GM19023 (cell line): ENCODE measurements around the gene TMEM156.
A peak's percentile ranks its signal among the peaks of the same experiment; 100 is the strongest.

Source experiments
- ATAC-seq: cut with Tn5 transposase; IDR thresholded peaks from one replicate; pipeline ENCODE4 v1.9.1; 2021; ENCODE audit warnings: mild to moderate bottlenecking, moderate library complexity; ENCODE audit not compliant: unreplicated experiment

The TMEM156 gene

GRCh38 chr4:39032218-39033085 lies at the start of gene TMEM156:
TMEM156 (minus strand) TSS chr4:39032409; CDS start chr4:39032313, 96 bp downstream.
- ATAC-seq, result peak; percentile 54

GRCh38 chr4:39078829-39079228 lies 46.6 kb upstream of the TMEM156 start:
- ATAC-seq, result no peak

DNA sequence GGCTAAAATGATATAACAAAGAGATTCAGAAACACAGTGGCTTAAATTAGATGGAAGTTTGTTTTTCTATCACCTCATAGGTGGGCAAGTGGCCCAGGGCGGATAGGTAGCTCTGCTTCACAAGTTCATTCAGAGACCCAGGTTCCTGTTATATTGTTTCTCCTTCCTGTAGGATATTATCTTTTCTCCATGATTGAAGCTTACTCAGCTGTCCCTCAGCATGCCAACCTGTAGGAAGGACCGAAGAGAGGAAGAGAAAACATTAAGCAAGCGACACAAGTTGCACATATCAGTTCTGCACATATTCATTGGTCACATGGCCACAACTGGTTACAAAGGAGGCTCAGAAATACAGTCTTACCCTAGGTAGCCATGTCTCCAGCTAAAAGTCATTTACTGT lies 36.7 kb upstream of the TMEM156 start:
- no peak for ATAC-seq

DNA sequence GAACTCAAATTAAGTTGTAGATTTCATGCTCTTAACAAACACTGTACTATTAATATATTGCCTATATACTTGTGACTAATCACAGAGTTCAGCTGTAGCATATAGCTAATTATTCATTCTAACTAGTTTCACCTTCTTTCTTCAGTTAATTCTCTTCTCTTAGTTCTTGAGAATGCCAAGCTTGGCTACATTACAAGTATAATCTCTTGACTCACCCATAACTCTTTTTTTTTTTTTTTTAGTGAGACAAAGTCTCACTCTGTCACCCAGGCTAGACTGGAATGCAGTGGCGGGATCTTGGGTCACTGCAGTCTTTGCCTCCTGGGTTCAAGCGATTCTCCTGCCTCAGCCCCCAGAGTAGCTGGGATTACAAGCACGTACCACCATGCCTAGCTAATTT lies 35.2 kb upstream of the TMEM156 start:
- no peak for ATAC-seq

DNA sequence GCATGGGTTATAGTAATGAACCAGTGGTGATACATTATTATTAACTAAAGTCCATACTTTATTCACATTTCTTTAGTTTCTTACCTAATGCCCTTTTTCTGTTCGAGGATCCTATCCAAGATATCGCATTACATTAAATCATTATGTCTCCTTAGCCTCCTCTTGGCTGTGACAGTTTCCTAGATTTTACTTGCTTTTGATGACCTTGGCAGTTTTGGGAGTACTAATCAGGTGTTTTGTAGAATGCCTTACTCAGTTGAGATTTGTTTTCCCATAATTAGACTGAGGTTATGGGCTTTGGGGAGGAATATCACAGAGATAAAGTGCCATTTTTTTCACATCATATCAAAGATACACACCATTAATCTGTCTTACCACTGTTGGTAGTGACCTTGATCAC lies 34.8 kb upstream of the TMEM156 start:
- ATAC-seq, result no peak

- no peak for ATAC-seq
These were observed 34.2 kb upstream of the TMEM156 start for GRCh38 chr4:39066371-39066770.

DNA sequence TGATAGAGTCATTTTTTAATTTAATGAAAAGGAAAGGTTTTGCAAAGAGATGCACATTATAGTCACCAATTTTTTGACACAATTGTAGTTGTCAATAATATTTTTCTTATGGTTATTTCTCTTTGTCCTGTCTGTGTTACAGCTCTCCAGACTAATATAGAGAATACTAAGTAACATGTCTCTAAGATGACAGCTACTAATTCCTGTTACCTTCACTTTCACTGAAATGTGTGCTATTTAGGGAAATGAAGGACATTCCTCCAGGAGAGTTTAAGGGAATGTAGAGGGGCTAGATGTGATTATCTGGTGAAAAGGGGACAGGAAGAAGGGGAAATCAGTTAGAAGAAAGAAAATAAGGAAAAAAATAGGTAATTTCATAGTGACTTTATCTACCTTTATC lies 31.2 kb upstream of the TMEM156 start:
- no peak for ATAC-seq

DNA sequence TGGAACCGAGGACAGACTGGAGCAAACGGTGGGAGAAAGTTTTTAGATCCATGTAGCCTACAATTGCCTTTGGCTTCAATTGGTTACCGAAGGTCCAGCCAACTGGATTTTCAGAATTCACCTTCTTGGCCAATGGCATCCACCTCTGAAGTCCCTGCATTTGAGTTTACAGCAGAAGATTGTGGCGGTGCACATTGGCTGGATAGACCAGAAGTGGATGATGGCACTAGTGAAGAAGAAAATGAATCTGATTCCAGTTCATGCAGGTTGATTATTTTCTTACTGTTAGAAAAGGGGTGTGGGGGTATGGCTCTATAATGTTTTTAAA lies 30.5 kb upstream of the TMEM156 start:
- ATAC-seq, result no peak

GRCh38 chr4:39062094-39062769 lies 30.0 kb upstream of the TMEM156 start, which contains the start of gene KLHL5:
KLHL5 (plus strand) TSS chr4:39062232; CDS start chr4:39062653, 421 bp downstream.
- no peak for ATAC-seq

- ATAC-seq, result no peak
These were observed 29.2 kb upstream of the TMEM156 start for GRCh38 chr4:39061457-39061856.

DNA sequence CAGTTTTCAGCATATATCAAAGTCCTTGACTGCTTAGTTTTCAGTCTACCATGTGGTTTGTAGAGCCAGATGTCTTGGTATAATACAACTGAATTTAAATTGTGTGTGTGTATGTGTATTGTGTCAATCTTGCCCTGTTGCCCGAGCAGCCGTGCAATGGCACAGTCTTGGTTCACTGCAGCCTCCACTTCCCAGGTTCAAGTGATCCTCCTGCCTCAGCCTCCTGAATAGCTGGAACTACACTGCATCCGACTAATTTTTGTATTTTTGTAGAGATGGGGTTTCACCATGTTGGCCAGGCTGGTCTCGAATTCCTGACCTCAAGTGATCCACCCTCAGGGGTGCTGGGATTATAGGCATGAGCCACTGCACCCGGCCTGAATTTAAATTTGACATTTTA lies 23.8 kb upstream of the TMEM156 start:
- no peak for ATAC-seq

GRCh38 chr4:39054497-39054896 lies 22.3 kb upstream of the TMEM156 start:
- no peak for ATAC-seq

DNA sequence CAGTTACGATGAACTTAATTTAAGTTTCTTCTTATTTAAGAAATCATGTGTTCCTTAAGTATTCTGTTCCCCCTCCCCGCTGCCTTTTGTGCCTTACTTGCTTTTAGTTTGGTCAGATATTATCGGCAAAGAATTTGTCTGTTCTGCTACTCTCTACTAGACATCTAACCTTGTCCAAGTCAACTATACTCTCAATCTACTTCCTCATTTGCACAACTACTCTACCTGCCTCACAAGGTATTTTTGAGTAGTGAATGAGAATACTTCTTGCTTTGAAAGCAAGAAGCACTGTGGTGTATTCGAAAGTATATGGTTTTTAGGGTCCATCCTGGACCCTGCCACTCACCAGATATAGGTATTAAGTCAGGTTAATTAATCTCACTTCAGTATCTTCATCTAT lies 21.8 kb upstream of the TMEM156 start:
- no peak for ATAC-seq

- ATAC-seq, result no peak
These were observed 19.3 kb upstream of the TMEM156 start for GRCh38 chr4:39051492-39051891.

DNA sequence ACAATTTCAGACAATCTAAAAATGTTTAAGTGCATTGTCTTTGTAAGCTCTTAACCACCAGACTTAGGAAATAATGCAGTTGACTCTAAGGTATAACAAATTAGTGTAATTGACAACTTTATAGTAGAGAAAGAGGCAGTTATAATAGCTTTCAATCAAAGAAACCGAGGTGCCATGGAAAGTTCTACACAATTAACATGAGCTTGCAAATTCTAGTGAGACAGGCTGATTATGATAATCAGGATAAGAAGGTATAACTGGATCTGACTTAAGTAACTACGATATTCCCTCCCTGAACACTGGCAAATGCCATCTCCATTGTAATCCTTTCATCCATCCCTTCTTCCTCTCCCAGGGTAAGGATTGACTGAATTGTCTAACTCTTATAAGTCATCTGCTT lies 18.4 kb upstream of the TMEM156 start:
- ATAC-seq, result no peak

GRCh38 chr4:39048311-39048710 lies 16.1 kb upstream of the TMEM156 start:
- ATAC-seq, result no peak

DNA sequence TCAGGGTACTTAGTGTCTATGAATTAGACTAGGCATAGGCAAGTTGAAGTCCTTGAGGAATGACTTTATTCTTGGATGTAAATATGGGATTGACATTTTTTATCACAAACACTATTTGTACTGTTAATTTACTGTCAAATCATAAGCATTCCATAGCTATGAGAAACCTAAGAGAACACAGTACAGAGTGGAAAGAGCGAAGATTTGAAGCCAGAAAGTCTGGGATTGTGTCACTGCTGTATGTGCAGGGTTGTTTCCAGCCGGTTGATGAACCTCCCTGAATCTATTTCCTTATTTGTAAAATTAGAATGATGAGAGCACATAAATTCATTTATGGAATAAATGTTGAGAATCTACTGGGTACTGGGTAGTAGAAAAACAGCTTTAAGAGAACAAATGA lies 15.5 kb upstream of the TMEM156 start:
- no peak for ATAC-seq

GRCh38 chr4:39046249-39046648 lies 14.0 kb upstream of the TMEM156 start:
- ATAC-seq, result no peak

- no peak for ATAC-seq
These were observed 13.6 kb upstream of the TMEM156 start for GRCh38 chr4:39045827-39046221.

- peak; percentile 29 for ATAC-seq
These were observed 13.0 kb upstream of the TMEM156 start for GRCh38 chr4:39044956-39045826.

DNA sequence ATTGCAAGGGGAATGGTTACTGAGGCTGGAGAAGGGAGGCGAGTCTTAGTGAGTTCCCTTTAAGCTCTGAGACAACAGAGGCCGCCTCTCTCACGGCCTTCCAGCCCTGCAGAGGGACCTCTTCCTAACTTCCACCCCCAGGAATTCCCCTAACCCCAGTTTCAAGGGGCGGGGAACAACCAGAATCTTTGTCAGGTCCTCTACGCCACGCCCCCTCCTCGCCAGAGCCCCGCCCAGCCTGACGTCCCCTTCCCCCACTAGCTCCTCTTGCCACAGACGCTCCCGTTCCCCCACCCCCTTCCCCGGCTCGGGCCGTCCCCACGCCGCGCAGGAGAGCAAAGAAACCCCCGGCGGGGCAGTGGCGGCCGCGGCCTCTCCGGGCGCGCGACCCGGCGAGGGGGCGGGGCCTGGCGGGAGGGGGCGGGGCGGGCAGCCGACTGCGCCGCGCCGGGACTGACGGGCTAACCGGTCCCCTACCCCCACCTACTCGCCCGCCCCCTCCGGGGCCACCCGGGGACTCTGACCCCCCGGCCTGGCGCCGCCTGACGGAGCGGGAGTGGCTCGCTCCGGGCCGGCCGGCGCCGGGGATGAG lies 12.3 kb upstream of the TMEM156 start:
- ATAC-seq, result peak; percentile 72
